ENCODE results near the gene CORO2B. TPM values are rescaled to one million over a fixed set of nuclear protein-coding genes. Genes with fewer than 3 reads are reported as not detected.
"Not testable (repeated sequence)": the region's sequence is repeated elsewhere in the genome, so short reads cannot be mapped to it uniquely, and the experiment has no call there.

CORO2B gene
- total RNA-seq, 4 donors from 2014 or later, result 0.19 to 2.3 (median 0.22) TPM; not detected in 1

GRCh38 chr15:68679961-68680371 is 101.2 kb downstream of the CORO2B start:
- intact Hi-C loops (cut with DNase I), result loop anchor here (10.0 kb wide), 1 partner anchor 195 kb away; no protein-coding TSS in a partner anchor
- no peak overlapping the region for H3K4me3 ChIP-seq
- WGBS, 2 donors, result no CpG with 5 or more reads among the region's 4 CpGs
- H3K9me3 ChIP-seq, result no peaks in the 10 kb centered on the region
- TF ChIP-seq CTCF (IDR thresholded peaks at IDR 0.05) (no peak), POLR2A (IDR thresholded peaks at IDR 0.05) (no peak)
- H3K27me3 ChIP-seq, result peaks cover 0 to 15% (median 0%) of the 10 kb centered on the region in 4 donors
- no peak overlapping the region for H3K27ac ChIP-seq
- H3K4me1 ChIP-seq, result no peaks in the 10 kb centered on the region
- no peaks in the 10 kb centered on the region for H3K36me3 ChIP-seq
- no peak for DNase-seq

- H3K4me3 ChIP-seq; DNase-seq; intact Hi-C loops (cut with DNase I); H3K27ac ChIP-seq; H3K4me1 ChIP-seq; H3K9me3 ChIP-seq; H3K36me3 ChIP-seq: not testable (repeated sequence)
- peaks cover 0 to 15% (median 0%) of the 10 kb centered on the region in 4 donors for H3K27me3 ChIP-seq
- 80 to 87% methylated on average over 10 of the region's 10 CpGs for WGBS, 2 donors
Observed at GRCh38 chr15:68680756-68681155, 102.0 kb downstream of the CORO2B start.

- H3K4me3 ChIP-seq, result no peak overlapping the region
- H3K36me3 ChIP-seq, result no peaks in the 10 kb centered on the region
- no peaks in the 10 kb centered on the region for H3K9me3 ChIP-seq
- no peak for DNase-seq
- no peaks in the 10 kb centered on the region for H3K4me1 ChIP-seq
- 63 to 75% methylated on average over 1 to 2 of the region's 2 CpGs for WGBS, 2 donors
- no peak overlapping the region for H3K27ac ChIP-seq
- no peak for TF ChIP-seq POLR2A (IDR thresholded peaks at IDR 0.05)
- intact Hi-C loops (cut with DNase I), result no loop called here
- peaks cover 0 to 15% (median 0%) of the 10 kb centered on the region in 4 donors for H3K27me3 ChIP-seq
Observed at GRCh38 chr15:68681836-68682235, 103.0 kb downstream of the CORO2B start.

DNA sequence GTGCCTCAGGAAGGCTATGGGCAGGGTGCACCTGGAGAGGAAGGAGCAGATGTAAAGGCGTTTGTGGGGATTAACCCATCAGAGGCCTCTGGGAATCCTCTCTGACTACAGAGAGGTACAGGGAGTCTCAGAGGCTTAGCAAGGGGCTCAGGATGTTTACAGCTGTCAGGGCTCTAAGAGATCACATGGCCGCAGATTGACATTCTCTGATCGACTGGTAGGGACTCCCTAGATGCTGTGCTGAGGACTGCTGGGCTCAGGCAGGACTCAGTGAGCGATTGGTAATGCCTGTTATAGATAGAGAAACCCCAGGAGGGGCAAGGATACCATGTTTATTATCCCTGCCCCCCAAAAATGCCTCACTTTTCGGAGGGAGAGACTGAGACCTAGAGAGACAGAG is 103.5 kb downstream of the CORO2B start:
- 72 to 73% methylated on average over 4 to 5 of the region's 5 CpGs for WGBS, 2 donors
- H3K9me3 ChIP-seq, result no peaks in the 10 kb centered on the region
- intact Hi-C loops (cut with DNase I), result no loop called here
- TF ChIP-seq CTCF (IDR thresholded peaks at IDR 0.05) (no peak), POLR2A (IDR thresholded peaks at IDR 0.05) (no peak)
- no peaks in the 10 kb centered on the region for H3K36me3 ChIP-seq
- H3K4me1 ChIP-seq, result no peaks in the 10 kb centered on the region
- H3K27me3 ChIP-seq, result peaks cover 0 to 15% (median 0%) of the 10 kb centered on the region in 4 donors
- no peak overlapping the region for H3K27ac ChIP-seq
- H3K4me3 ChIP-seq, result no peak overlapping the region
- DNase-seq, result no peak

- no peak for TF ChIP-seq POLR2A (IDR thresholded peaks at IDR 0.05)
- TF ChIP-seq CTCF (IDR thresholded peaks at IDR 0.05), result no peak
- WGBS, 2 donors, result 96% methylated on average over 4 to 5 of the region's 8 CpGs
- Histone ChIP-seq H3K4me3 (no peak overlapping the region), H3K27me3 (peaks cover 0 to 15% (median 0%) of the 10 kb centered on the region in 4 donors), H3K4me1 (no peaks in the 10 kb centered on the region), H3K36me3 (no peaks in the 10 kb centered on the region), H3K27ac (no peak overlapping the region), H3K9me3 (no peaks in the 10 kb centered on the region)
- DNase-seq, result no peak
- intact Hi-C loops (cut with DNase I), result no loop called here
Observed at GRCh38 chr15:68683026-68683425, 104.2 kb downstream of the CORO2B start.

GRCh38 chr15:68683551-68683950 is 104.8 kb downstream of the CORO2B start:
- H3K4me1 ChIP-seq, result no peaks in the 10 kb centered on the region
- DNase-seq, result no peak
- WGBS, 2 donors, result 86% methylated on average over 1 of the region's 2 CpGs; no CpG with 5 or more reads in 1 of the 2 donors
- H3K9me3 ChIP-seq, result no peaks in the 10 kb centered on the region
- peaks cover 0 to 15% (median 0%) of the 10 kb centered on the region in 4 donors for H3K27me3 ChIP-seq
- H3K27ac ChIP-seq, result no peak overlapping the region
- no peak for TF ChIP-seq CTCF (IDR thresholded peaks at IDR 0.05)
- TF ChIP-seq POLR2A (IDR thresholded peaks at IDR 0.05), result no peak
- H3K36me3 ChIP-seq, result no peaks in the 10 kb centered on the region
- no peak overlapping the region for H3K4me3 ChIP-seq
- intact Hi-C loops (cut with DNase I), result no loop called here
